Hematopoietic multipotent progenitor cell treated with erythropoietin and hydrocortisone succinate and interleukin-3 and kit ligand, for 17 days (in vitro differentiated cells): ENCODE data around the gene ATP2C2.
"Not testable (repeated sequence)": the region's sequence is repeated elsewhere in the genome, so short reads cannot be mapped to it uniquely, and the experiment has no call there.

Experiments
- DNase-seq: peaks from one replicate; pipeline ENCODE4 v3.0.0-alpha.2; 2015; ENCODE audit warnings: low spot score

Gene ATP2C2

GRCh38 chr16:84451010-84451676, 82.8 kb downstream of the ATP2C2 start:
- not testable (repeated sequence) for DNase-seq

- DNase-seq = no peak
These were observed 83.4 kb downstream of the ATP2C2 start for GRCh38 chr16:84451781-84452180.

GRCh38 chr16:84453061-84453752, 84.9 kb downstream of the ATP2C2 start:
- no peak for DNase-seq

- no peak for DNase-seq
These were observed 86.3 kb downstream of the ATP2C2 start for GRCh38 chr16:84454611-84455010.

- DNase-seq = no peak
These were observed 86.7 kb downstream of the ATP2C2 start for GRCh38 chr16:84455031-84455430.

- no peak for DNase-seq
These were observed 90.5 kb downstream of the ATP2C2 start for GRCh38 chr16:84458606-84459532.

- DNase-seq = no peak
These were observed 91.2 kb downstream of the ATP2C2 start for GRCh38 chr16:84459533-84459894.

GRCh38 chr16:84459941-84460405, 91.6 kb downstream of the ATP2C2 start:
- DNase-seq = no peak

GRCh38 chr16:84460406-84461028, 92.2 kb downstream of the ATP2C2 start:
- no peak for DNase-seq

GRCh38 chr16:84461029-84461412, 92.7 kb downstream of the ATP2C2 start:
- no peak for DNase-seq

- no peak for DNase-seq
These were observed 93.3 kb downstream of the ATP2C2 start for GRCh38 chr16:84461413-84462295.

GRCh38 chr16:84462296-84463210, 94.2 kb downstream of the ATP2C2 start:
- DNase-seq = no peak

GRCh38 chr16:84463221-84463620, 94.9 kb downstream of the ATP2C2 start:
- DNase-seq = no peak

- DNase-seq = no peak
These were observed 95.8 kb downstream of the ATP2C2 start for GRCh38 chr16:84464116-84464515.

- no peak for DNase-seq
These were observed 96.8 kb downstream of the ATP2C2 start for GRCh38 chr16:84465154-84465553.

GRCh38 chr16:84466692-84467091, 98.4 kb downstream of the ATP2C2 start:
- DNase-seq = no peak

- no peak for DNase-seq
These were observed 98.9 kb downstream of the ATP2C2 start for GRCh38 chr16:84467256-84467655.

GRCh38 chr16:84467709-84468108, 99.4 kb downstream of the ATP2C2 start:
- DNase-seq = no peak

- no peak for DNase-seq
These were observed 103.0 kb downstream of the ATP2C2 start for GRCh38 chr16:84471316-84471715.

- DNase-seq = no peak
These were observed 103.6 kb downstream of the ATP2C2 start for GRCh38 chr16:84471966-84472365.
